HEK293T (cell line): ENCODE measurements around the gene STAG1.

Experiments
- CTCF ChIA-PET: fragments of 350-600 bp; formaldehyde crosslinking; extraction: SDS; loops from one replicate; lab custom pipeline; 2021; ENCODE audit warnings: antibody characterized with exemption, inconsistent platforms; lab: Yijun Ruan, JAX
- POLR2A ChIA-PET: fragments of 350-600 bp; formaldehyde crosslinking; extraction: SDS; loops from one replicate; lab custom pipeline; 2020; ENCODE audit warnings: antibody characterized with exemption, inconsistent platforms; lab: Yijun Ruan, JAX
- DNase-seq: peaks from one replicate; pipeline ENCODE4 v3.0.0; 2012; ENCODE audit warnings: mixed read lengths; ENCODE audit errors: extremely low spot score
- ARNT ChIP-seq: fragments of 450-650 bp; IDR thresholded peaks from 2 replicates; pipeline ENCODE4 v1.6.1; 2017; ENCODE audit warnings: mild to moderate bottlenecking
- BHLHE40 ChIP-seq: fragments of 450-650 bp; IDR thresholded peaks from 2 replicates; pipeline ENCODE4 v1.6.1; 2016; ENCODE audit warnings: mild to moderate bottlenecking, moderate library complexity, borderline replicate concordance
- CTBP1 ChIP-seq: fragments of 450-650 bp; IDR thresholded peaks from 2 replicates; pipeline ENCODE4 v1.6.1; 2016; ENCODE audit warnings: borderline replicate concordance
- ELF4 ChIP-seq: fragments of 450-650 bp; IDR thresholded peaks from 2 replicates; pipeline ENCODE4 v1.6.1; 2017; ENCODE audit warnings: antibody characterized with exemption
- FOXA1 ChIP-seq: fragments of 450-650 bp; IDR thresholded peaks from 2 replicates; pipeline ENCODE4 v1.6.1; 2016; ENCODE audit warnings: mild to moderate bottlenecking
- FOXK2 ChIP-seq: fragments of 450-650 bp; IDR thresholded peaks from 2 replicates; pipeline ENCODE4 v1.6.1; 2016; ENCODE audit warnings: mild to moderate bottlenecking
- FOXM1 ChIP-seq: fragments of 450-650 bp; IDR thresholded peaks from 2 replicates; pipeline ENCODE4 v1.6.1; 2017; ENCODE audit warnings: mild to moderate bottlenecking, borderline replicate concordance
- HDGF ChIP-seq: fragments of 450-650 bp; IDR thresholded peaks from 2 replicates; pipeline ENCODE4 v1.6.1; 2017; ENCODE audit warnings: antibody characterized with exemption, borderline replicate concordance
- L3MBTL2 ChIP-seq: fragments of 450-650 bp; conservative IDR thresholded peaks from 2 replicates; pipeline ENCODE4 v1.6.1; 2016; ENCODE audit warnings: mild to moderate bottlenecking
- LEF1 ChIP-seq: fragments of 450-650 bp; IDR thresholded peaks from 2 replicates; pipeline ENCODE4 v1.6.1; 2017; ENCODE audit warnings: mild to moderate bottlenecking, borderline replicate concordance
- NFRKB ChIP-seq: fragments of 450-650 bp; IDR thresholded peaks from 2 replicates; pipeline ENCODE4 v1.6.1; 2016; ENCODE audit warnings: mild to moderate bottlenecking, moderate library complexity
- PKNOX1 ChIP-seq: fragments of 450-650 bp; IDR thresholded peaks from 2 replicates; pipeline ENCODE4 v1.6.1; 2016
- SP1 ChIP-seq: fragments of 450-650 bp; IDR thresholded peaks from 2 replicates; pipeline ENCODE4 v1.6.1; 2017
- SUZ12 ChIP-seq: fragments of 450-650 bp; IDR thresholded peaks from 2 replicates; pipeline ENCODE4 v1.6.1; 2016; ENCODE audit warnings: mild to moderate bottlenecking
- TARDBP ChIP-seq: fragments of 450-650 bp; IDR thresholded peaks from 2 replicates; pipeline ENCODE4 v1.6.1; 2016
- ZNF384 ChIP-seq: fragments of 450-650 bp; IDR thresholded peaks from 2 replicates; pipeline ENCODE4 v1.6.1; 2016

The STAG1 gene

GRCh38 chr3:136703429-136703828 lies 48.7 kb downstream of the STAG1 start:
- ChIA-PET POLR2A (interaction anchor here (0.6 to 1.0 kb wide), 2 partner anchors 49 to 361 kb away, joined by 3 read pairs; partner anchors contain the start of gene STAG1), CTCF (interaction anchor here (2.0 kb wide), 1 partner anchor 49 kb away, joined by 8 read pairs; the partner anchor contains the start of gene STAG1)
- TF ChIP-seq FOXK2 (no peak), ZNF384 (no peak), L3MBTL2 (no peak), PKNOX1 (no peak), CTBP1 (no peak), NFRKB (no peak), FOXM1 (no peak), SP1 (no peak), HDGF (no peak), ARNT (no peak), TARDBP (no peak), SUZ12 (no peak), BHLHE40 (no peak)
- DNase-seq: no peak

DNA sequence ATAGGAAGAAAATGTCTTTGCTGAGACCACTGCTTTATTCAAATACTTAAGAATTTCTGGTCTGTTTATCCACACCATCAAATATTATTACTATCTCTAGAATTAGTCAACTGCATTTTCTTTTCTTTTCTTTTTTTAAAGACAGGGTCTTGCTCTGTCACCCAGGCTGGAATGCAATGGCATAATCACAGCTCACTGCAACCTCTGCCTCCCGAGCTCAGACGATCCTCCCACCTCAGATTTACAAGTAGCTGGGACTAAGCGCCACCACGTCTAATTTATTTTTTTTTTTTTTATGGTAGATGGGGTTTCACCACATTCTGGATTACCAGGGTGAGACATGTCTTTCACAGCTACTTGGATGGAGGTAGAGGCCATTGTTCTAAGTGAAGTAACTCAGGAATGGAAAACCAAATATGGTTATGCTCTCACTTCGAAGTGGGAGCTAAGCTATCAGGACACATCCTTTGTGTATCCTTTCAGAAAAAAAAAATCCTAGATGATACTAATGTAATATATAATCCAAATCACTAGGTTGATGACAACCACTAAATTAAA lies 52.8 kb downstream of the STAG1 start:
- no peak for TF ChIP-seq NFRKB
- TF ChIP-seq FOXA1: no peak
- no peak for DNase-seq
- CTCF ChIA-PET: no interaction called here
- POLR2A ChIA-PET: no interaction called here

- TF ChIP-seq ELF4 (no peak), TARDBP (no peak), PKNOX1 (no peak), FOXA1 (no peak), ARNT (no peak), CTBP1 (no peak), HDGF (no peak), FOXK2 (no peak), SUZ12 (no peak), NFRKB (no peak), L3MBTL2 (no peak), LEF1 (no peak), SP1 (no peak), FOXM1 (no peak), BHLHE40 (no peak)
- CTCF ChIA-PET: no interaction called here
- no peak for DNase-seq
- POLR2A ChIA-PET: no interaction called here
Measured at GRCh38 chr3:136698361-136698760, 53.8 kb downstream of the STAG1 start.

GRCh38 chr3:136696797-136697196 lies 55.4 kb downstream of the STAG1 start:
- ChIA-PET POLR2A (no interaction called here), CTCF (no interaction called here)
- TF ChIP-seq FOXM1 (no peak), FOXK2 (no peak), ARNT (no peak), SUZ12 (no peak), ZNF384 (no peak), PKNOX1 (no peak), NFRKB (no peak), ELF4 (no peak), TARDBP (no peak), CTBP1 (no peak), LEF1 (no peak), SP1 (no peak), L3MBTL2 (no peak), HDGF (no peak), FOXA1 (no peak), BHLHE40 (no peak)
- no peak for DNase-seq

DNA sequence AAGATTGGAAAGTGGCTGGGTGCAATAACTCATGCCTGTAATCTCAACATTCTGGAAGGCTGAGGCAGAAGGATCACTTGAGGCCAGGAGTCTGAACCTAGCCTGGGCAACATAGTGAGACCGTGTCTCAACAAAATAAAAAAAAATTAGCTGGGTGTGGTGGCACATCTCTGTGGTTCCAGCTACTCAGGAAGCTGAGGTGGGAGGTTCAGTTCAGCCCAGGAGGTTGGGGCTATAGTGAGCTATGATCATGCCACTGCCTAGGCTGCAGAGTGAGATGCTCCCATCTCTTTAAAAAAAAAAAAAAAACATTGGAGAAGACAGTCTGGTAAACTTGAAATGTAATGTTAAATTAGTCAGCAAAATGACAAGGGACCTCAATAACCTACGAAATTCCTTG lies 57.9 kb downstream of the STAG1 start:
- ChIA-PET POLR2A (no interaction called here), CTCF (no interaction called here)
- no peak for TF ChIP-seq L3MBTL2
- no peak for TF ChIP-seq ZNF384
- no peak for TF ChIP-seq FOXM1
- TF ChIP-seq FOXK2: no peak
- TF ChIP-seq HDGF: no peak
- TF ChIP-seq BHLHE40: no peak
- no peak for TF ChIP-seq TARDBP
- TF ChIP-seq ARNT: no peak
- no peak for TF ChIP-seq CTBP1
- no peak for TF ChIP-seq ELF4
- no peak for TF ChIP-seq SP1
- TF ChIP-seq LEF1: no peak
- TF ChIP-seq SUZ12: no peak
- no peak for DNase-seq

DNA sequence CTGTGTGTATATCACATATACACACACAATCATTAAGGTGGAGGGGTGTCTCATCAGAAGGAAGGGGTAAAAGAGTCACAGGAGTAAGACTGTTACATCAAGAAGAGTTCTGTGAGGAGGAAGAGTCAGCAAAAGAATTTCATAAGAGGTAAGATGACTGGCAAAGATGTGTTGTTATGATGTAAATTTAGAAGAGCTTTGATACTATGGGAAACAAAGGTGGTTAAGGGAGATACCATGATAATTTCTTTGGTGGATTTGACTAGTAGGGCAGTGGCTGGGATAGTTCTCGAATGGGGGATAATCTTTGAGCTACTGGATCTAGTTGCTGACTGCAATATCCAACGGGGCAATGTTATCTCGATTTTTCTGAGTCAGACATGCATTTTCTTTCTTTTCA lies 61.6 kb downstream of the STAG1 start:
- no peak for TF ChIP-seq FOXK2
- TF ChIP-seq CTBP1: no peak
- no peak for TF ChIP-seq TARDBP
- no peak for TF ChIP-seq ZNF384
- CTCF ChIA-PET: interaction anchor here (1.0 to 1.1 kb wide), 2 partner anchors 9 to 62 kb away, joined by 3 read pairs; partner anchors contain the start of gene STAG1
- no peak for DNase-seq
- POLR2A ChIA-PET: interaction anchor here (0.7 kb wide), 1 partner anchor 494 kb away, joined by 3 read pairs; the partner anchor contains the start of gene MSL2
